Kidney epithelial cell (primary cell): Measurements from ENCODE around the gene KCNIP4. TPM values are rescaled to one million over a fixed set of nuclear protein-coding genes. Genes with fewer than 3 reads are reported as not detected.

ENCODE experiments used
- DNase-seq: peaks from one replicate; pipeline ENCODE4 v3.0.0-alpha.2; 2010; ENCODE audit warnings: low read depth
- H3K27me3 ChIP-seq: 2 replicates; pipeline ENCODE4 v1.6.0; 2011; ENCODE audit warnings: low read length; ENCODE audit not compliant: control insufficient read depth, insufficient read depth
- H3K36me3 ChIP-seq: 2 replicates; pipeline ENCODE4 v1.5.1; 2011; ENCODE audit warnings: low read length; ENCODE audit not compliant: control insufficient read depth, insufficient read depth
- H3K4me3 ChIP-seq: 2 replicates; pipeline ENCODE4 v1.5.1; 2011; ENCODE audit warnings: low read depth, mild to moderate bottlenecking, control low read depth, low read length
- total RNA-seq: library from RNA; depleted of rRNA; stranded (reverse); fragments of >200 nt; gene quantifications from 2 replicates; pipeline ENCODE4 v1.2.3, GENCODE V29; 2015
- TF ChIP-seq, protein P1 (sequence below): IDR thresholded peaks from 2 replicates; pipeline ENCODE4 v1.5.1; 2011; ENCODE audit warnings: mild to moderate bottlenecking, moderate library complexity, low read length, control low read depth, inconsistent platforms; ENCODE audit not compliant: insufficient read depth, poor library complexity, severe bottlenecking

The KCNIP4 gene
- total RNA-seq, 1 donor from 2014 or later: 5.5 TPM

- no peak for DNase-seq
- TF ChIP-seq, protein P1, sequence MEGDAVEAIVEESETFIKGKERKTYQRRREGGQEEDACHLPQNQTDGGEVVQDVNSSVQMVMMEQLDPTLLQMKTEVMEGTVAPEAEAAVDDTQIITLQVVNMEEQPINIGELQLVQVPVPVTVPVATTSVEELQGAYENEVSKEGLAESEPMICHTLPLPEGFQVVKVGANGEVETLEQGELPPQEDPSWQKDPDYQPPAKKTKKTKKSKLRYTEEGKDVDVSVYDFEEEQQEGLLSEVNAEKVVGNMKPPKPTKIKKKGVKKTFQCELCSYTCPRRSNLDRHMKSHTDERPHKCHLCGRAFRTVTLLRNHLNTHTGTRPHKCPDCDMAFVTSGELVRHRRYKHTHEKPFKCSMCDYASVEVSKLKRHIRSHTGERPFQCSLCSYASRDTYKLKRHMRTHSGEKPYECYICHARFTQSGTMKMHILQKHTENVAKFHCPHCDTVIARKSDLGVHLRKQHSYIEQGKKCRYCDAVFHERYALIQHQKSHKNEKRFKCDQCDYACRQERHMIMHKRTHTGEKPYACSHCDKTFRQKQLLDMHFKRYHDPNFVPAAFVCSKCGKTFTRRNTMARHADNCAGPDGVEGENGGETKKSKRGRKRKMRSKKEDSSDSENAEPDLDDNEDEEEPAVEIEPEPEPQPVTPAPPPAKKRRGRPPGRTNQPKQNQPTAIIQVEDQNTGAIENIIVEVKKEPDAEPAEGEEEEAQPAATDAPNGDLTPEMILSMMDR: no peak
- H3K4me3 ChIP-seq: no peak overlapping the region
- H3K36me3 ChIP-seq: no peaks in the 10 kb centered on the region
- no peaks in the 10 kb centered on the region for H3K27me3 ChIP-seq
Observed at GRCh38 chr4:20960291-20960690, 988.3 kb downstream of the KCNIP4 start.

DNA sequence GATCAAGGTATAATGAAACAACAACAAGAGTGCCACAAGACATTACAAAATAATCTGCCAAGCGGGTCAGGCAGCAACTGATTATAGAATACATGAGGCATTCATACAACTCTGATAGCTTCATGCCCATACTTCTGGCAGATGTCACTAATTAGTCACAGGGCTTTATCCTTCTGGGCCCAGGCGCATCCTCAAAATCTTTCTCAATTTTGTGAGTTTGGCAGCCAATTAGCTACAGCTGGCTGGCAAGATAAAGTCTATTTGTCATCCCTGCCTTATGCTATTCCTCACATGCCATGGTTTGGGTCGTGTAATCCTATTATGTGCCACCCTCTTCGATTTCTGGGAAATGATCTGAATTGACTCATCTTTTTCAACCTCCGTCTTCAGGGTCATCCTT is 994.0 kb downstream of the KCNIP4 start:
- Histone ChIP-seq H3K36me3 (no peaks in the 10 kb centered on the region), H3K4me3 (no peak overlapping the region), H3K27me3 (no peaks in the 10 kb centered on the region)
- no peak for DNase-seq
- TF ChIP-seq, protein P1: no peak

- DNase-seq: no peak
- H3K27me3 ChIP-seq: no peaks in the 10 kb centered on the region
- TF ChIP-seq, protein P1: no peak
- H3K4me3 ChIP-seq: no peak overlapping the region
- H3K36me3 ChIP-seq: no peaks in the 10 kb centered on the region
Observed at GRCh38 chr4:20944961-20945360, 1003.6 kb downstream of the KCNIP4 start.

DNA sequence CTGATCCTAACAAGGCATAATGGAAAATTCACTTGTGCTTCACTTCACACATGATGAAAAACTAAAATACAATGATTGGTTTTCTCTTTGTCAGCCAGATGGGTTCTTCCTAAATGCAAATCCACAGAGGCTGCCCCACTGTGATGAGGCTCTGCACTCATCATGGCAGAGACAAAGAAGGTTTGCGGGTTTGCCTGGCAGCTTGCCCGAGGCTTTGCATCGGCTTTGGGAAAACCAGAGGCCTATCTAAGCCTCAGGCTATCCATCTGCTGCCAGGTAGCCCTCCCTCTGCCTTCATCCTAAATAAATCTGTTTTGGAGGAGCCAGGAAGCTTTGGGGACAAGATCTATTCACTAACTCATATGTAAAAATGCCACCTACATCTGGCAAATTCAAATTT is 1004.1 kb downstream of the KCNIP4 start:
- TF ChIP-seq, protein P1: no peak
- Histone ChIP-seq H3K36me3 (no peaks in the 10 kb centered on the region), H3K4me3 (no peak overlapping the region), H3K27me3 (no peaks in the 10 kb centered on the region)
- DNase-seq: no peak

DNA sequence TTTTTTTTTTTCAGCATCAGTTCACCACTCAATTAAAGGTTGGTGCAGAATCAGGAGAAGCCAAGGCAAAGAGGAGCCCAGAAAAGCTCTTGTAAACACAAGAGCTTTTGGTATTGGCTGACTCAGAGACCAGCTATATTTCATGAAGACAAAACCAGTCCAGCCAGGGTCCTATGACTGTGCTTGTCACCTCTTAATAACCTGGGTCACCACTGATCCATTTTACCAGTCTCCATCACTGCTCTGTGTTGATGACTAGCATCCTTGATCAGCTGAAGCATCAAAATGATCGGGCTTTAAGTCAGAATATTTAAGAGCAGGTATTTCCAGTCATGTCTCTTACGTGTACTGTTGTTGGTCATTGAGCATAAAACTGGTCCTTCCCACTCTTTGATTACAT is 1010.4 kb downstream of the KCNIP4 start:
- no peaks in the 10 kb centered on the region for H3K27me3 ChIP-seq
- TF ChIP-seq, protein P1: no peak
- no peaks in the 10 kb centered on the region for H3K36me3 ChIP-seq
- H3K4me3 ChIP-seq: no peak overlapping the region
- no peak for DNase-seq

GRCh38 chr4:20926529-20926928 is 1022.0 kb downstream of the KCNIP4 start:
- DNase-seq: no peak
- Histone ChIP-seq H3K4me3 (no peak overlapping the region), H3K36me3 (no peaks in the 10 kb centered on the region), H3K27me3 (no peaks in the 10 kb centered on the region)
- TF ChIP-seq, protein P1: no peak
